A549 (cell line): Measurements from ENCODE around the gene TGM3. TPM values are rescaled to one million over a fixed set of nuclear protein-coding genes. Genes with fewer than 3 reads are reported as not detected.
"Not testable (repeated sequence)": the region's sequence is repeated elsewhere in the genome, so short reads cannot be mapped to it uniquely, and the experiment has no call there.

ENCODE experiments used
- ATAC-seq, 2 experiments: fragments of 200-7000 bp in 1 of 2; fragments of >200 bp in 1 of 2; cut with Nextera tagmentation in 1 of 2; cut with Tn5 transposase in 1 of 2; 3 replicates each; pipeline versions ENCODE4 v1.8.0 to v1.9.1; 2018 to 2020; ENCODE audit warnings: mild to moderate bottlenecking in 1 of 2, moderate library complexity in 1 of 2
- CTCF ChIA-PET: fragments of 300-600 bp; sonication (Branson Sonifier 250); formaldehyde crosslinking; extraction: SDS; loops from one replicate; lab custom pipeline; 2021; ENCODE audit warnings: antibody characterized with exemption, inconsistent platforms; lab: Yijun Ruan, JAX
- POLR2A ChIA-PET: fragments of 350-600 bp; formaldehyde crosslinking; extraction: SDS; loops from one replicate; lab custom pipeline; 2021; ENCODE audit warnings: antibody characterized with exemption, inconsistent platforms; lab: Yijun Ruan, JAX
- DNase-seq, 2 experiments: peaks; one replicate each; pipeline versions ENCODE4 v3.0.0 to v3.0.0-alpha.2; 2011 to 2016; ENCODE audit warnings: low read depth in 1 of 2, low spot score in 1 of 2
- FAIRE-seq: peaks from 2 replicates; lab custom pipeline; 2011; peaks lifted over from hg19 to GRCh38; lab: Jason Lieb, UNC
- H3K27ac ChIP-seq, 2 experiments: fragments of >200 bp; sonication (Bioruptor Twin); formaldehyde crosslinking; 3 replicates each; pipeline ENCODE4 v1.5.1; 2016 to 2017
- H3K4me1 ChIP-seq: fragments of >200 bp; sonication (Bioruptor Twin); formaldehyde crosslinking; 3 replicates; pipeline ENCODE4 v1.6.1; 2016
- H3K4me2 ChIP-seq: fragments of >200 bp; sonication (Bioruptor Twin); formaldehyde crosslinking; 3 replicates; pipeline ENCODE4 v1.6.1; 2016
- H3K4me3 ChIP-seq: fragments of >200 bp; sonication (Bioruptor Twin); formaldehyde crosslinking; 3 replicates; pipeline ENCODE4 v1.5.1; 2016
- H3K9me3 ChIP-seq: fragments of >200 bp; sonication (Bioruptor Twin); formaldehyde crosslinking; 3 replicates; pipeline ENCODE4 v1.6.1; 2016
- BHLHE40 ChIP-seq: IDR thresholded peaks from 2 replicates; pipeline ENCODE4 v1.6.1; 2012; ENCODE audit warnings: low read depth, low read length, inconsistent platforms
- CBX8 ChIP-seq: fragments of 200-600 bp; sonication (generic); IDR thresholded peaks from 2 replicates; pipeline ENCODE4 v1.6.1; 2016
- CEBPB ChIP-seq, 2 experiments: fragments of >200 bp in 1 of 2; sonication (Bioruptor Twin) in 1 of 2; formaldehyde crosslinking in 1 of 2; IDR thresholded peaks; 2 replicates each; pipeline ENCODE4 v1.6.1; 2012 to 2016
- CTCF ChIP-seq: fragments of >200 bp; sonication (Bioruptor Twin); formaldehyde crosslinking; IDR thresholded peaks from 3 replicates; pipeline ENCODE4 v1.5.1; 2016
- ELK1 ChIP-seq: fragments of 150-350 bp; IDR thresholded peaks from 2 replicates; pipeline ENCODE4 v1.6.1; 2014; ENCODE audit warnings: low read depth, mild to moderate bottlenecking, low read length
- HDAC2 ChIP-seq: fragments of 200-600 bp; sonication (generic); IDR thresholded peaks from 2 replicates; pipeline ENCODE4 v1.6.1; 2016
- HEYL ChIP-seq: fragments of 250-450 bp; sonication (Bioruptor Pico); IDR thresholded peaks from 2 replicates; pipeline ENCODE4 v1.8.0; 2021; ENCODE audit warnings: mild to moderate bottlenecking, moderate library complexity
- HMGXB4 ChIP-seq: fragments of 250-450 bp; sonication (Bioruptor Pico); IDR thresholded peaks from 2 replicates; pipeline ENCODE4 v1.5.0; 2021; ENCODE audit warnings: mild to moderate bottlenecking, moderate library complexity, borderline replicate concordance
- HOXB5 ChIP-seq: fragments of 250-450 bp; sonication (Bioruptor Pico); IDR thresholded peaks from 2 replicates; pipeline ENCODE4 v1.5.0; 2020; ENCODE audit warnings: mild to moderate bottlenecking, moderate library complexity
- JUNB ChIP-seq: fragments of >200 bp; sonication (Bioruptor Twin); formaldehyde crosslinking; IDR thresholded peaks from 2 replicates; pipeline ENCODE4 v1.6.1; 2016
- KDM1A ChIP-seq: fragments of 200-600 bp; sonication (generic); IDR thresholded peaks from 2 replicates; pipeline ENCODE4 v1.6.1; 2016; ENCODE audit warnings: low read depth, mild to moderate bottlenecking
- MAFK ChIP-seq: fragments of 450-650 bp; IDR thresholded peaks from 2 replicates; pipeline ENCODE4 v1.6.1; 2014; ENCODE audit not compliant: partially characterized antibody
- MYC ChIP-seq: IDR thresholded peaks from 2 replicates; pipeline ENCODE4 v1.6.1; 2012; ENCODE audit warnings: mild to moderate bottlenecking, inconsistent platforms, low read length, improper control_type of control experiment, borderline replicate concordance
- RAD21 ChIP-seq, 2 experiments: fragments of >200 bp in 1 of 2; sonication (Bioruptor Twin) in 1 of 2; formaldehyde crosslinking in 1 of 2; IDR thresholded peaks in 1 of 2; conservative IDR thresholded peaks in 1 of 2; 2 replicates in 1 of 2; 3 replicates in 1 of 2; pipeline ENCODE4 v1.6.1; 2012 to 2018; ENCODE audit warnings: inconsistent platforms in 1 of 2
- RNF2 ChIP-seq: fragments of 200-600 bp; sonication (generic); IDR thresholded peaks from 2 replicates; pipeline ENCODE4 v1.6.1; 2016; ENCODE audit warnings: low read depth, mild to moderate bottlenecking, antibody characterized with exemption, moderate library complexity, borderline replicate concordance
- USF2 ChIP-seq: fragments of 450-650 bp; IDR thresholded peaks from 2 replicates; pipeline ENCODE4 v1.6.1; 2014; ENCODE audit warnings: antibody characterized with exemption
- ZC3H11A ChIP-seq: fragments of 450-650 bp; IDR thresholded peaks from 2 replicates; pipeline ENCODE4 v1.6.1; 2014; ENCODE audit warnings: antibody characterized with exemption, mild to moderate bottlenecking
- WGBS: methylation state at CpG from one replicate; pipeline ENCODE4 v1.1.6; 2017; ENCODE audit errors: missing lambda C conversion rate; 5-methylcytosine and 5-hydroxymethylcytosine counted together
- polyA plus RNA-seq, 4 experiments: library from polyadenylated mRNA; depleted of rRNA in 3 of 4; stranded (reverse); fragments of >200 nt; fragmentation: RNase III in 1 of 4; extraction: RNeasy Plus Mini Kit Qiagen cat#74134 plus additional on column Dnase treatment in 1 of 4; gene quantifications; 2 replicates in 3 of 4; 3 replicates in 1 of 4; pipeline ENCODE4 v1.2.3, GENCODE V29; 2011 to 2017

Gene TGM3
- polyA plus RNA-seq, 2 of the 4 experiments (the other 2 are of a cell fraction): 0.03 to 0.14 TPM

GRCh38 chr20:2264621-2265374 is 31.0 kb upstream of the TGM3 start:
- DNase-seq, H3K27ac ChIP-seq, H3K4me3 ChIP-seq, ATAC-seq, H3K9me3 ChIP-seq, H3K4me2 ChIP-seq, H3K4me1 ChIP-seq, POLR2A ChIA-PET, FAIRE-seq: not testable (repeated sequence)
- CTCF ChIA-PET: interaction anchor here (1.2 kb wide), 1 partner anchor 57 kb away, joined by 3 read pairs; no protein-coding TSS in a partner anchor
- peak; percentile 39 for TF ChIP-seq MAFK
- 64% methylated on average over 12 of the region's 12 CpGs for WGBS

- FAIRE-seq (peak; percentile 65), DNase-seq (no peak), ATAC-seq (no peak)
- ChIA-PET POLR2A (no interaction called here), CTCF (interaction anchor here (0.6 to 1.6 kb wide), 3 partner anchors 11 to 129 kb away, joined by 3 to 6 read pairs (median 5); no protein-coding TSS in a partner anchor)
- Histone ChIP-seq H3K27ac (no peak overlapping the region), H3K4me1 (no peaks in the 10 kb centered on the region; the same call in 2 of the 3 replicates), H3K4me3 (no peak overlapping the region), H3K9me3 (no peaks in the 10 kb centered on the region), H3K4me2 (no peak overlapping the region)
- WGBS: 75% methylated on average over 7 of the region's 7 CpGs
- TF ChIP-seq CBX8 (no peak), RNF2 (no peak), HOXB5 (CRISPR knock-in tag) (no peak), JUNB (no peak), HMGXB4 (no peak), ZC3H11A (no peak), BHLHE40 (no peak), MYC (no peak)
These were observed 22.0 kb upstream of the TGM3 start for GRCh38 chr20:2273634-2274302.

- TF ChIP-seq HDAC2 (no peak), CEBPB (IDR thresholded peaks at IDR 0.05) (peak in 1 of 2 experiments; percentile 32; a peak in 2 of 4 replicates)
- POLR2A ChIA-PET: no interaction called here
- ATAC-seq (peak; percentile 58 to 62; a peak in 4 of 6 replicates), FAIRE-seq (no peak), DNase-seq (peak in 1 of 2 experiments; percentile 27)
- H3K9me3 ChIP-seq: no peaks in the 10 kb centered on the region
- H3K4me1 ChIP-seq: no peaks in the 10 kb centered on the region; the same call in 2 of the 3 replicates
- no peak overlapping the region for H3K4me3 ChIP-seq
- 5% methylated on average over 1 of the region's 1 CpG for WGBS
- no peak overlapping the region for H3K4me2 ChIP-seq
- H3K27ac ChIP-seq: no peak overlapping the region
- CTCF ChIA-PET: interaction anchor here (0.6 to 0.8 kb wide), 2 partner anchors 34 to 1407 kb away, joined by 3 to 4 read pairs; no protein-coding TSS in a partner anchor
These were observed 19.8 kb upstream of the TGM3 start for GRCh38 chr20:2276015-2276414.

- Histone ChIP-seq H3K9me3 (no peaks in the 10 kb centered on the region), H3K4me3 (no peak overlapping the region)
- no peak for TF ChIP-seq CBX8
- TF ChIP-seq RAD21 (conservative IDR thresholded peaks at IDR 0.05 in 1 of 2, IDR thresholded peaks at IDR 0.05 in 1 of 2): no peak
- TF ChIP-seq ELK1: no peak
- TF ChIP-seq ZC3H11A: no peak
- no peak for TF ChIP-seq USF2
- TF ChIP-seq CTCF: no peak
- TF ChIP-seq HEYL (CRISPR knock-in tag): no peak
- no peak for TF ChIP-seq KDM1A
- TF ChIP-seq, all 56 proteins: peak for 0
- POLR2A ChIA-PET: no interaction called here
- H3K4me1 ChIP-seq: peaks cover 4% of the 10 kb centered on the region; the same call in 2 of the 3 replicates
- no peak for FAIRE-seq
- H3K4me2 ChIP-seq: no peak overlapping the region
- DNase-seq: no peak
- H3K27ac ChIP-seq: no peak overlapping the region
- 0 out of 6 replicates have a peak, but pooled peaks of 1 of the 2 experiments have one; percentile 11 for ATAC-seq
- 66% methylated on average over 5 of the region's 5 CpGs for WGBS
- CTCF ChIA-PET: interaction anchor here (0.6 to 1.2 kb wide), 2 partner anchors 14 to 20 kb away, joined by 3 to 4 read pairs; no protein-coding TSS in a partner anchor
These were observed 16.5 kb upstream of the TGM3 start for GRCh38 chr20:2279253-2279779.
